ENCODE results near the gene MICAL2. TPM values are rescaled to one million over a fixed set of nuclear protein-coding genes. Genes with fewer than 3 reads are reported as not detected.

MICAL2 gene
- total and polyA plus RNA-seq, 2 of the 8 experiments (the other 6 are each of a cell fraction or from before 2014, with no cell fraction given): 1.3 to 4.1 TPM

GRCh38 chr11:12232817-12233601 lies 122.6 kb downstream of the MICAL2 start:
- POLR2A ChIA-PET (ENCODE audit: partially characterized antibody): no interaction called here
- Histone ChIP-seq H3K79me1 (ENCODE audit: low read depth, low read length) (no peaks in the 10 kb centered on the region), H3K4me2 (ENCODE audit: insufficient read depth in 1 of 2, low read depth in 2 of 2, low read length in 2 of 2) (no peak overlapping the region), H4K20me1 (replicated peaks in 1 of 2; ENCODE audit: control insufficient read depth in 1 of 2, insufficient read depth in 2 of 2, low read length in 2 of 2) (no peaks in the 10 kb centered on the region), H3K23ac (ENCODE audit: insufficient read length) (no peak overlapping the region), H2AFZ (ENCODE audit: low read length) (no peak overlapping the region), H3K27ac (ENCODE audit: low read depth, low read length) (no peak overlapping the region), H2BK5ac (ENCODE audit: low read depth, low read length) (no peak overlapping the region), H4K91ac (replicated peaks; ENCODE audit: insufficient read length, low read length) (no peak overlapping the region), H2BK120ac (replicated peaks; ENCODE audit: low read depth, low read length) (no peak overlapping the region), H3K9ac (replicated peaks in 1 of 4; ENCODE audit: extremely low read depth in 1 of 4, low read depth in 3 of 4, low read length in 3 of 4) (no peak overlapping the region), H4K8ac (ENCODE audit: extremely low read depth, insufficient read depth, low read length) (no peak overlapping the region), H3K4ac (replicated peaks; ENCODE audit: insufficient read length, low read depth, low read length) (no peak overlapping the region), H3K18ac (ENCODE audit: extremely low read depth, low read length) (no peak overlapping the region), H3K4me3 (ENCODE audit: extremely low read depth in 1 of 4, insufficient read depth in 2 of 4, low read depth in 3 of 4, low read length in 4 of 4) (no peak overlapping the region), H4K5ac (ENCODE audit: insufficient read length, low read depth, low read length) (no peak overlapping the region), H3K23me2 (ENCODE audit: low read depth, low read length) (no peaks in the 10 kb centered on the region), H2BK20ac (ENCODE audit: low read length) (no peak overlapping the region), H3K36me3 (ENCODE audit: control insufficient read depth in 2 of 4, insufficient read depth in 4 of 4, low read length in 3 of 4) (no peaks in the 10 kb centered on the region), H3K9me3 (ENCODE audit: insufficient read depth in 2 of 2, low read depth in 1 of 2, low read length in 1 of 2) (no peaks in the 10 kb centered on the region), H2BK12ac (ENCODE audit: low read depth, low read length) (no peak overlapping the region), H2AK5ac (ENCODE audit: low read depth, low read length) (no peak overlapping the region), H3K56ac (replicated peaks; ENCODE audit: insufficient read length, low read depth, low read length) (no peak overlapping the region), H3K4me1 (replicated peaks in 1 of 4; ENCODE audit: control insufficient read depth in 3 of 4, insufficient read depth in 4 of 4, low read length in 3 of 4) (no peaks in the 10 kb centered on the region; a peak in 1 of 7 replicates), H3K27me3 (replicated peaks in 1 of 4; ENCODE audit: control insufficient read depth in 3 of 4, extremely low read depth in 1 of 4, insufficient read depth in 3 of 4, low read length in 3 of 4) (no peaks in the 10 kb centered on the region), H3K79me2 (ENCODE audit: control insufficient read depth in 1 of 2, insufficient read depth in 2 of 2, low read length in 2 of 2) (no peaks in the 10 kb centered on the region), H2BK15ac (ENCODE audit: low read length) (no peak overlapping the region), H3K14ac (ENCODE audit: insufficient read length) (no peak overlapping the region)
- no peak for DNase-seq (ENCODE audit: low read depth in 1 of 2, low spot score in 2 of 2)
- FAIRE-seq: no peak
- 91% methylated on average over 4 of the region's 4 CpGs; no CpG with 5 or more reads in 1 of the 2 experiments for WGBS, 2 experiments (ENCODE audit: extremely low coverage in 1 of 2, insufficient coverage in 1 of 2, insufficient read length in 1 of 2, insufficient replicate concordance in 2 of 2, low coverage in 1 of 2, low lambda C conversion rate in 2 of 2, missing lambda C conversion rate in 1 of 2)
- CTCF ChIA-PET (ENCODE audit: partially characterized antibody): interaction anchor here (0.6 to 10.7 kb wide), 11 partner anchors 8 to 185 kb away, joined by 3 to 137 read pairs (median 3); no protein-coding TSS in a partner anchor
- TF ChIP-seq NANOG (IDR thresholded peaks at IDR 0.05; ENCODE audit: insufficient read depth, low read depth, low read length, poor library complexity, severe bottlenecking) (no peak), HDAC6 (IDR thresholded peaks at IDR 0.05; ENCODE audit: low read depth, low read length) (no peak), SP2 (IDR thresholded peaks at IDR 0.05; ENCODE audit: low read length) (no peak), TEAD4 (IDR thresholded peaks at IDR 0.05; ENCODE audit: low read depth, low read length) (no peak), SIRT6 (IDR thresholded peaks at IDR 0.05; ENCODE audit: low read length) (no peak), SIX5 (IDR thresholded peaks at IDR 0.05; ENCODE audit: low read depth, low read length) (no peak), ASH2L (IDR thresholded peaks at IDR 0.05; ENCODE audit: low read length) (no peak), YY1 (IDR thresholded peaks at IDR 0.05; ENCODE audit: low read depth, low read length) (no peak), CHD2 (IDR thresholded peaks at IDR 0.05; ENCODE audit: low read length) (no peak), KDM1A (IDR thresholded peaks at IDR 0.05; ENCODE audit: borderline replicate concordance, low read length) (no peak), POU5F1 (IDR thresholded peaks at IDR 0.05; ENCODE audit: low read depth, low read length) (no peak), USF2 (IDR thresholded peaks at IDR 0.05; ENCODE audit: low read length) (no peak), MAFK (IDR thresholded peaks at IDR 0.05; ENCODE audit: low read depth, low read length) (no peak)

Data from H1 (cell line).